Measurements from ENCODE around the gene MOXD1.

The MOXD1 gene

DNA sequence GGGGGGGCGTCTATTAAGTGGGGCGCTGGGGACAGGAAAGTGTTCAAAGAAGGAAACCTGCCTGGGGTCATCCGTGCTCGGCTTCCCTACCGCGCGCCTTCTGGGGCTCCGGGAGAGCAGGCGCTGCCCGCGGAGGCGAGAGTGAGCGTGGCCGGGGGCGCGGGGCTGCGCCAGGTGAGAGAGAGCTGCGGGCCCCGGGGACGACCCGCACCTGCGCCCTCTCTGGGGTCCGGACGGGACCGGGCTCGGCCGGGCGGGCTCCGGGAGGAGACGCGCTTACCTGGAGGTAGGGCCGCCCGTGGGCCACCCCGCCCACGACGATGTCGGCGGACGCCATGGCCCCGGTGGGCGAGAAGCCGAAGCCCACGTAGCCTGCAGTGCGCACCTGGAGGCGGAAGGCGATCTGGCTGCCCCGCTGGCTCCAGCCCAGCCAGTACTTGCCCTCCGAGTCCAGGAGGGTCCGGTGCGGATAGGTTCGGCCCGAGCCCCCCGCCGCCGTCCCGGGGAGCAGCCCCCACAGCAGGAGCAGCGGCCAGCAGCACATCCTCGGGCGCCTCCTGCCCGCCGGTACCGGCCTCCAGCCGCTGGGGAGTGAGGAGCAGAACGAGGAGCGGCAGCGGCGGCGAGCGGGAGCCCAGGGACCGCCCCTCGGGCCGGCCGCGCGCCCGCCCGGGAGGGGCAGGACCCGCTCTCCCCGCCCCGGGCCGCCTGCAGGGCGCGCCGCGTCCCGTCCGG lies at the start of gene MOXD1:
Gene MOXD1, minus strand, starts transcription at position 593 of the 735 bp plus-strand sequence. Its CDS starts 49 bp downstream, at position 544.
- no peak for DNase-seq

DNA sequence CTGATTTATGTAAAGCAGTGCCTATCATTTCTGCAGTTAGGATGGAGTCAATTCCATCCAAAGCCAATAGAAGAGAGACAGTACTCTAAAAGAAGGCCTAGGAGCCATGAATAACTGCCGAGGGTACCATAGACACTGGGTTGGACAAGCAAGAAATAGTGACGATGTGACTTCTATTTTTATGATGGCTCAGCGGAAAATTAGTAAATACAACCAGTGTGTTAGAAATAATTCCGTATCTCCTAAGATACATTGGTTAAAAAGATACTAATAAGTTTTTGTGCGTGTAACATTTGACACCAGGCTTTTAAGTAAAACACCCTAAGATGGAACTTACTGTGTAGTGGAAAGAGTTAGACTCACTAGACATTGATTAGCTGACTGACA lies 45.6 kb upstream of the MOXD1 start:
- no peak for DNase-seq

DNA sequence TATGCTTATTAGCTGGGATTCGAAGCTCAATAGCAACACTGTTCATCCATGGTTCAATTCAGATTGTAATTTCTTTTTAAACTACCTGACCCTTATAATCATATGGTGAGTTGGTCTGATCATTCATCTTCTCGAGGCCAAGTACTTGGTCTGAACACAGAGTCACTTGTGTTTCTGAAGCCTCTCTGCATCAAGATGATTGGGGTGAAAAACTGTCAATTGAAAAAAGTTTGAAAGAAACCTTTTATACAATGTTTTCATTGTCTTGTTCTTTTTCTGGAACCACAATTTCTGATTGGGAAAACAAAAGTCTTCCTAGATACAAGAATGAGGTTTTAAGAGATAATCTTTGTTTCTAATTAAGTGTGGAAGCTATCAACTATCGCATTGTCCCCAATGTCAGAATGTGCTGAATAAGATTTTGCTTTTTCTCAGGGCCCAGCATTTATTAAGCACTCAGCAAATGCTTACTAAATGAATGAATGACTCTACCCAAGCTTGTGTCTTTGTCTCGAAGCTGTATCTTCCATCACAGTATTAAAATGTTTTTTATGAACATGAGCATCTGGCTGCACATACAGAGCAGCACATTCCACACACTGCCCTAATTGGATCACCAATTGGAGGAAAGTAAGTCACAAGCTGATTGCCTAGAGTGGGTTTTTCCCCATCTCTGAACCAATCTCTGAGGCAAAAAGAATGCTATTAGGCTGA lies 45.0 kb upstream of the MOXD1 start:
- no peak for DNase-seq

DNA sequence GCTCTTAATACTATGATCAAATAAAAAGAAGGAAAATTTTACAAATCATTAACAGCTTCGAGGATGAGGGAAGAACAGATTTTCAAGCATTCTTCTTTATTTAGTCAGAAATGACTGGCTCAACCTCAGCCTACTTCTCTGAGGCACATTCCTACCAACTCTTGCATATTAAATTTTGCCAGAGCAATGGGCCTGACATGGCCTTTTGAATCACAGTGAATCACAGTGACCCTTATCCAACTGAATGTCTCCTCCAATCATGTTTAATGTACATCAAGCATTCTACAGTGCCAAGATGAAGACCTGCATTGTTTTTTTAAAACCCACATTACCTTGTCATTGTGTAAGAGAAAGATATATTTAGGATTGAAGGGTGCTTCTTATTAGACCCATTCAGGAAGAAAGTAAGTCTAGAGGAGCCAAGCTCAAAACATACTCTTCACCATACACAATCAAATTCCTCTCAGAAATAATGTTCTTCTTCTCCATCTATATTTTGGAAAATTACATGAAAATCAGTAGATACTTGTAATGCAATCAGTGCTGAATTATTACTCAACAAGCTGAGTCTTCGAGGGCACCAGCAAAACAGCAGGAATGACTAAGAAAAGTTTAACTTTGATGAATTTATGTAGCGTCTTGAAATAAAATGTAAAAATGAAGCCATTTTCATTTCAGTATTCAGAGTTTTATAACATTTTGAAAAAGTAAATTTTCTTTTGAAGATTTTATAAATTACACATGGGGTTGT lies 44.1 kb upstream of the MOXD1 start:
- DNase-seq, result no peak

DNA sequence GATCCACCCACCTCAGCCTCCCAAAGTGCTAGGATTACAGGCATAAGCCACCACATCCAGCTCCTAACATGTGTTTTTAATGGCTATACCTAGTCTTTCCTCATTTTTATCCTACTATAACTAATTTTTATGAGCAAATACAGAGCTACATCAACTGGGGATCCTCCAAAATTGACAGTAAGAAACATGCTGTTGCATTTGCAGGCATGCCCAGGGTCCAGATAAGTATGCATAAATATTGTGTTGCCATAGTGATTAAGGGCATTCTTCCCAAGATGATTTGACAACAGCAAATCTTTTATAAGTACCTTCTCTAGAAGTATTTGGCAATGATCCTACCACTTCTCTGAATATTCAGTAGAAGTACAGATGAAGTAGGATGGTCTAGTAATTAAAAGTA lies 41.9 kb upstream of the MOXD1 start:
- DNase-seq, result no peak

DNA sequence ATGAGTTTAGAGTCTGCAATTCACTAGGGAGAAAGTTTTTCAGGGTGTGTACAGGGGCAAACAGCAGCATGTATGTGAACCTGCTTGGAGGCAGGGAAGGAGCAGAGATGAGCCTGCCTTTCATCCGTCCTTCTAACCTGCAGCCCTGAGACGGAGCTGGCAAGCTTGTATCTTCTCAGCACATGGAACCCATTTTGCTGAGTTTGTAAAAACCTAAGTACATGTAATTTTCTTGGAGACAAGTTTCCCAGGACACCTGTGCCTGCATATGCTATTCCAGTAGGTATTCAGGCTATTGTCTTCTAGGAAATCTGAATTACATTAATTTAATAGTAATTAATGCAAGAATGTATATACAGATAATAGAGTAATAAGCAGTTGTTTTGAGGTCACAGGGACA lies 28.8 kb upstream of the MOXD1 start:
- no peak for DNase-seq

DNA sequence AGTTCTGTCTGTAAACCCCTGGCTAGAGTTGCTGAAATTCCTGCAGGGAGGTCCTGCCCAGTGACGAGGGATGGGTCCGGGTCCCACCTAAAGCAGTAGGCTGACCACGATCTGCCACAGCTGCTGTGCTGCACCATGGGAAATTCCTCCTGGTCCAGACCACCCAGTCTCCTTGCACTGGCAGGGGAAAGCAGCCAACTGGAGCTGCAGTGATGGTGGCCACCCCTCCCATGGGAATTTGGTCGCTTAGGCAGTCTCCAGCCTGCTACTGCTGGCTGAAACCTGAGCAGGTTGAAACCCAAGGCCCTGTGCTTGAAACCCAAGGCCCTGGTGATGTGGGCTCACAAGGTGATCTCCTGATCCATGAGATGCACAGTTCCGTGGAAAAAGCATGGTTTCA lies 23.9 kb upstream of the MOXD1 start:
- no peak for DNase-seq

DNA sequence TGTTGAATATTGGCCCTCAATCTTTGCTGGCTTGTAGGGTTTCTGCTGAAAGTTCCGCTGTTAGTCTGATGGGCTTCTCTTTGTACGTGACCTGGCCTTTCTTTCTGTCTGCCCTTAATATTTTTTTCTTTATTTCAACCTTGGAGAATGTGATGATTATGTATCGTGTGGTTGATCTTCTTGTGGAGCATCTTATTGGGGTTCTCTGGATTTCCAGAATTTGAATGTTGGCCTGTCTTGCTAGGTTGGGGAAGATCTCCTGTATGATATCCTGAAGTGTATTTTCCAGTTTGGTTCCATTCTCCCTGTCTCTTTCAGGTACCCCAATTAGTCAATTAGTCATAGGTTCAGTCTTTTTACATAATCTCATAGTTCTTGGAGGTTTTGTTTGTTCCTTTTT lies 22.6 kb upstream of the MOXD1 start:
- DNase-seq, result no peak

DNA sequence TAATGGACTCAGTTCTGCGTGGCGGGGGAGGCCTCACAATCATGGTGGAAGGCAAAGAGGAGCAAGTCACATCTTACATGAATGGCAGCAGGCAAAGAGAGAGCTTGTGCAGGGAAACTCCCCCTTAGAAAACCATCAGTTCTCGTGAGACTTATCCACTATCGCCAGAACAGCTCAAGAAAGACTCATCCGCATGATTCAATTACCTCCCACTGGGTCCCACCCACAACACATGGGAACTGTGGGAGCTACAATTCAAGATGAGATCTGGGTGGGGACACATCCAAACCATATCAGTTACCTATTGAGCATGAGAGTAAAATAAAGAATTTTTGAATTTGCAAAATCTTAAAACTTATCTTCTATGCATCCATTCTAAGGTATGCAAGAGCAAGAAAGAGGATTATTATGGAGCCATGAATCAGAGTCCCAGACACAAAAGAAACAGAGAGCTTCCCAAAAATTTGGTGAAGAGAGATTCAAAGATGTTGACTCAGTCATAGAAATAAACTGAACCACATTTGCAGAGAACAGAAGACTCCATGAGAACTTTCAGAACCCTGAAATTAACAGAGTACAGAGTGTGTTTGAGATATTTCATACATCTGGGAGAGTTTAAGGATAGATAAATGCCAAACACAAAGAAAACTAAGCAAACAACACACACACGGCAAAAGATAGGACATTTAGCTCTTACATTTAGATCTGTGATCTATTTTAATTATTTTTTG lies 17.1 kb upstream of the MOXD1 start:
- DNase-seq, result no peak

DNA sequence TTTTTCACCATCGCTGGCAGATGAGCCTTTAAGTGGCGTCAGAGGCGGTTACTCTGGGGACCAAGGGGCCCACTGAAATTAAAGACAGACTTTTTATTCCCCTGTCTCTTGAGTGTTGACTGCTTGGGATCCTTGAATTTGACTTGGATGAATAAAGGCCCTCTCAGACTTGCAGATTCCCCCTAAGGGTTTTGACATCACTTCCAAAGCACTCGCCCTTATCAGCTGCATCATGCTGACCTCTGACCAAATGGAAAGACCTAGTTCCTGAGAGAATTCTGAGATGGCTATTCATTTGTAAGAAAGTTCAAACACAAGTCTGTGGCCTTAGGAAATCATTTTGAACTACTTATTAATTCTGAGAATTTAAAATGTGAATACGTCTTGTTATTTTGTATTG lies 13.5 kb upstream of the MOXD1 start:
- no peak for DNase-seq

DNA sequence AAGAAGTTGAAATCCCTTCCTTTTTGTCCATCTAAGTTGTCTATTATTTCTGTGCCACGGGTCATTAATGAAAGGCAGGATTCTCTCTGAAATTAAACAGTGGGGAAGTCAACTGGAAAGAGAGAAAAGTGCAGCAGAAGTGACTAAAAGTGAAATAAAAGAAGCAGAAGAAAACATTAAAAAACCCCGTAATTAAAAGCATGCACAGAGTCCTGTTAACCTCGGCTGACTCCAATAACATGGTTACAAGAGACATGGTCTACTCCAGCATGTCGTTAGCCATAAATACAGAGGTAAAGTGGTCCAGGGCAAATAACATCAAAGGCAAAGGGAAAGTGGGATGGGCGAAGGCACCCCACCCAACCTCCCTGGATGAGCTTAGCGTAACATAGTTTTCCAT lies 13.0 kb upstream of the MOXD1 start:
- no peak for DNase-seq

DNA sequence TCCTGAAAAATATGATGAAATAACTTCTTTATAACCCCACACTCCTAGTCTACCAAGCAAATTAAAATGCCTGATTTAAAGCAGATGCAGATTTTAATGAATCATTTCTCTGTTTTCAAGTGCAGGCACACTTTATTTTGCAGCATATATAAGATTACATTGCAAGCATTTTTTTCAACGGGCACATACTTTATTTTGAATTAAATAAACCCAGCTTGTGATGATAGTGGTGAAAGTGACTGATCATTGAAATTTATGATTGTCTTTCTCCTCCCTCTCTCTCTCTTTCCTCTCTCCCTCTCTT lies 12.2 kb upstream of the MOXD1 start:
- no peak for DNase-seq

DNA sequence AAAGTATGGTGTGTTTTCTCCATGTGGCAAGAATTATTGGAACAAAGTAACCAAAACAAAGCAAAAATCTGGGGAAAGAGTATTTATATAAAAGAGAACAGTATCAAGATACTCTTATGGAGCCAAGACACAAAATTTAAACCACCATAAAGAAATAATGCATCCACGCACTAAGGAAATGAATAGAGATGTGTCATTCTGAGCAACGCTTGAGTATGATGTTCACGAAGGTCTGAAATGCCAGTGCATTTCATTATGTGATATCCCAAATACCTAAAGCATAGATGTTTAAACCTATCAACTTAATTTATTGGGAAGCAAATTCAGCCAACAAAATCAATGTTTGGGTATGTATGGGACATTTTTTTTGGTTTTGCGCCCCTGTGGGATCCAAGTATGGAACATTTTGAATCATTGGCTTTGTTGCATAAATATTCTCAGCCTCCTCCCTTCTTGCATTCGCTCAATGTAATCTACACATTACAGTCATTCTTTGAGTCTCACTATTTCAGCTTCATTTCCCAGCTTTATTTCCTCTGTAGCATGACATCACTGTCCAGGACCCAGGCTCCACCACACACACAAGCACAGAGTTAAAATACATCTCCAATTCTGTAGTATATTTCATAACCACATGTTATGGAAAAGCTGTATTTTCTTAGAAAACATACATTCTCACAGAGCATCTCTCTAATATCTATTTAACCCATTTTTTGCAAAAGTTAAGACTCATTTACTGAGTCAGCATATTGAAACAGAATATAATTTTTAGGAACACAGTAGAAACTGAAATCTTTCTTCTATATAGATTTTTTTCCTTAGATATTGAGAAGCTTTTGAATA lies 11.6 kb upstream of the MOXD1 start:
- DNase-seq, result no peak

DNA sequence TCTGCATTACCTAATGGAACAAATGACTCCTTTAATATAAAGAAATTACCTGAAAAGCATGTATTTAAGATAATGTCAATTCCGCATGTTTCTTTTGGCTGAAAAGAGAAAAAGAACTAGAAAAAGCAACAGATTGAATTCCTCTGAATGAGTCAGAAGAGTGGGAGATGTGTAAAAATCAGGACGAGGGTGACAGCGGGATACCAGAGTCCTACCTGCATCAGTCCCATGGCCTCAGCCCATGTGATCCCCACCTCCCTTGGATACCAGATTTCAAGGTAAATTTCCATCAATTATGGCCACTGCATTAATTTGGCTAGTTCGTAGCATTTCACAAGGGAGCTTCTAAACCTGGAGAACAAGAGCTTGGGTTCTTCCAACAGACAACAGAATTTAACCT lies 10.0 kb upstream of the MOXD1 start:
- DNase-seq, result no peak

DNA sequence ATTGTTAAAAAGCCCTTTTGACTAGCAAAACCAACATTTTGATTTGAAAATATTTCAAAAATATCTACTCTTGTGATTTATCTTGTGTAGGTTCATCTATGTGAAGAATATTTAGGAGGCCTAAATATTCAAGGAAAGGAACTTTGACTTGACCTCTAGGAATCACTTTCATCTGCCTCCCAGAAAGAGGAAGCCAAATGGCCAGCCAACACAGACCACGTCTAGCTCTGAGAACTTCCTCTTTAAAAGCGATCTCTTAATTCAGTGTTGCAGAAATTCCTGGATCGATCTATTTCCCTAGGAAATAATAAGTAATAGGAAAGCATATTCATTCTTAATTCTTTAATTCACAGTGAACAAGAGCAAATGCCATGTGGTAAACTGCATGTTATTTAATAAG lies 9.6 kb upstream of the MOXD1 start:
- DNase-seq, result no peak

DNA sequence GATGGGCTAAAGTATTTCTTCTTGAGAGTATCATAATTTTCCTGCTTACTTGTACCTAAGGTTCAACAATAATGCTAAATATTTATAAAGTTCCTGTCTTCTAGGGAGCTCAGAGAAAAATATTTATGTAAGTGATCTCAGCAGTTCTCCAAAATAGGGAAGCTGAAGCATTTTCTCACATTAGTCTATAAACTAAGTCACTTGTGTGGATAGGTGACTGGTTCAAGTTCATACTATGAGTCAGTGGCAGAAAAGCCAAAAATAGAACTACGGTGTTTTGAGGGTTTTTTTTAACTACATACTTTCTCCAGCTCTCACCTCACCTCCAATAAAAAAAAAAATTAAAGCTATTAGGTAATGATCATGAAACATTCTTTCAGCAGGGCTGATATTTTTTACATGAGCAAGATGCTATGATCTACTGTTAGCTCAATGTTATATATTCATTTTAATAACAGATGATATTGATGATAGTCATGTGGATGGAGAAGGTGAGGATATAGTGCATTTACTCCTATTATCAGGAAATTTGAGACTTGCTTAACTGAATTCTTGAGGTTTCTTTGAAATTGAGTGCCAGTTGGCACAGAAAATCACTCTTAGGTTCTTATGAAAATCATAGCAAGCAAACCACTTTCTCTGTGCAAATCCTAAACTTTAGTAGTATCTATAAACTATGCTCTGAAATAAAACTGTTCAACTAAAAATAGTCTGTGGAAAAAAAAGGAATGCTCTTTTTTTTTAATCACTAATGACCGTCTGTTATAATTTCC lies 4.1 kb upstream of the MOXD1 start:
- DNase-seq, result no peak

DNA sequence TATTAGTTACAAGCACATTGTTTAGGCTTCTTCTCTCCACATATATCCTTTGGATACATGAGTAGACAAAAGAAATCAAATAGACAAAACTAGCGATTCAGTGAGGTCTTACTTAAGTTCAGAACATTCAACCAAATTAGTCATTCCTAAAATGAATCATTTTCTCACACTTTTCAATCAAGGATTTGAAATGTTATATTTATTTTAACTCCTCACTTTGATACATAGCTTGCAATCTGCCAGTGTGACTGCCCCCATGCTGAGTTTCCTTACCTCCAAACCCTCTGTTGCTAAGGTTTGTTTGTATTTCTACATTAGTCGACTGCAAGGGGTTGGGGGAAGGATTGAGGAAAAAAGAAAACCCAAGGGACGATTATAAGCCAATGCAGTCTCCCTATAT lies 3.5 kb upstream of the MOXD1 start:
- DNase-seq, result no peak

DNA sequence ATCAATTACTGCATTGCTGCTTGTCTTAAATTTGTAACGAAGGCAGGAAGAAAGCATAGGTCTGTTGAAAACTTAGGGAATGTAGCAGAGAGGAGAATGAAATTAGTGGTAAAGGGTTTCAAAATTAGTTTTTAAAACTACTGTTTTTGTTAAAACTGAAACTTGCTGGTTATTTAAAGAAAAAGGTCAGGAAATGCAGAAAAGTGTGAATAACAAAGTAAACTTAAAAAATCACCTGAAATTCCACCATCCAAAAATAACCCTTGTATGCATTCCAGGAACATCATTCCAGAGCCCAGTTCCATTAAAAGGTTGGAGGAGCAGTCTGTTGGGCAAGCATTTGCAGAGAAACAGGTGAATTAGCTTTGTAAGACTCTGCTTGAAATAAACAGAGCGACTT lies 3.1 kb upstream of the MOXD1 start:
- no peak for DNase-seq

DNA sequence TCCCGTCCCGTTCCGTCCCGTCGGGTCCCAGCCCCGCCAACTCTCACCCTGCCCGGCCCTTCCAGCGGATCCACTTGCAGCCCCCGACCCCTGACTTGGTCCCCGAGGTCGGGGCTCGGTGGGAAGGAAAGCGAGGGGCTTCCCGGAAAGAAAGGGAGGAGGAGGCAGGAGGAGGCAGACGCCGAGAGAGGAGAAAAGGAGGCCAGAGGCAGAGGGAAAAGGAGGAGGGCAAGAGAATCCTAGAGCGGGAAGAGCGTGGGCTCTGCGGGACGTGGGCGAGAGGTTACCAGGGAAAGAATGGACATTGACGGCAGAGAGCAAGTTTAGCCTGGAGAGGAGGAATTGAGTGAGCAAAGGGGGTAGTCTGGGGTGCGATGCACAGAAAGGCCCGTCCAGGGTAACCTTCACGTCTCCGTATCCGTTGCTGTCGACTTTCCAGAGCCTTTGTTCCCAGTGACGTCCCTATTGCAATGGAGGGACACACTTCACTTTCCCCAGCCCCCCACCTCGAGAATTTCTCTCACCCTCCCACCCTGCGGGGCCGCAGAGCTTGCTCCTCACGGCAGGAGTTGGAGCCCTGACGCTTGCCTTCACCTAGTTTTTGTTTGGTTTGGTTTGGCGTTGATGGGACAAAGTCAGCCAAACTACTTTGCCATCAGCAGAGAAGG lies 477 bp upstream of the MOXD1 start:
- no peak for DNase-seq

DNA sequence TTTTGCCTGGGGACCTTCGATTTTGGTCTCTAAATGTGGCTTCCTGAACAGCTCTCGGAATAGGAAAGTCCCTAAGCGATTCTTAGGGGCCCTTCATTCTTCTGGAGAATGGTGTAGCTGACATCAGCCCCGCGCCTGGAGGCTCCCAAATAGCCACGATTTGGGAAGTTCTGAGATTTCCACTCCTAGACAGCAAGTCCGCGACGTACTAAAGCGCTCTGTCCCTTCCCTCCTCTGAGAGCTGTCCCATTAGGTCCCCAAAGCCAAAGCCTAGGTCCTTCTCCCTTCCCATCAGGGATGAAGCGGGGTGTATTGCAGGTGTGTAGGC lies 756 bp downstream of the MOXD1 start:
- DNase-seq, result no peak

DNA sequence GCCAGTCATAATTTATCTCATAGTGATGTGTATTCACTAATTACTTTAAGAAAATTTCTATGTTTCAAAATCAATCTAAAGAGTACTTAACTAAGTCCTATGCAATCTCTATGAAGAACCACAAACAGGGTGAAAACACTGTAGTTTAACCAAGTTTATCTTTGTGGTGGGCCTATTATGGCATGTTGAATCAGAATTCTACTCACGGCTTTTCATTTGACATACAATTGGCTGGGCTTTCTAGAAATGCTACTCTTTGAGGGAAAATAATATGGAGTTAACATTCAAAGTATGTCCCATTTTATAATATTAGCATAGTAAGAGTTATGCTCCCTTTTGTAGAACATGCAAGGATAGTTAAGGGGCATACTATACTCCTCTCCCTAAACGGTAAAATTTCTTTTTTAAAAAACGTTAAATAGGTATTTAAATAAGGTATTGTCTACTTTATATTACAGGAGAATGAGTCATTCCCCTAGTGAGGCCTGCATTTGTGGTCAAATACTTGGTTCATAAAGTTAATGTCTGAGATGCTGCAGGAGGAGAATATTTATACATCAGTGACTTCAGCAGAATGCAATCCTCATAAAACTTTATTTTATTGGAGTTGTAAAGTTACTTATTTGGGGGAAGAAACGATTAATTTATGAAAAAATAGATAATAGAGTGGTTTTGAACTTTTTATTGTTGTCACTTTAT lies 1.8 kb downstream of the MOXD1 start:
- no peak for DNase-seq
